Globus pallidus (tissue), 1 donor: Measurements from ENCODE around the gene HID1.
"Not testable (repeated sequence)": the region's sequence is repeated elsewhere in the genome, so short reads cannot be mapped to it uniquely, and the experiment has no call there.

Source experiments
- DNase-seq: peaks from one replicate; pipeline ENCODE4 v3.0.0-alpha.2; 2015; ENCODE audit warnings: low spot score

The HID1 gene

DNA sequence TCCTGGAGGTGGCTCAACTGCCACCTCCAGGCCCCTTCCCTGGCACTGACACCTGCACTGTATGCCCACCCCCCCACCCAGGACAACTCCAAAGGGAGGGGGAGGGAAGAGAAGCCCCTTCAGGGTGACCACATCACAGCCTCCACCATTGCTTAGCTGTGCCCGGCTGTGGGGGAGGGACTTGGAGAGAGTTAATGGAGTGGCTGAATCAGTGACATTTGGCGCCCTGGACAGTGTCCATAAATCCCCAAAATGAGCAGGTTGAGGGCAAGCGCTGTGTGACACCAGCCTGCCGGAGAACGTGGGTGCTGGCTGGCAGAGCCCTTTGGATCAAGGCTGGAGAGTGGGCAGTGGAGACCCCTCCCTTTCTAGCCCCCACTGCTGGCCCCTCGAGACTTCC is 50.4 kb downstream of the HID1 start:
- no peak for DNase-seq

GRCh38 chr17:74921769-74922168 is 50.8 kb downstream of the HID1 start:
- DNase-seq, result no peak

DNA sequence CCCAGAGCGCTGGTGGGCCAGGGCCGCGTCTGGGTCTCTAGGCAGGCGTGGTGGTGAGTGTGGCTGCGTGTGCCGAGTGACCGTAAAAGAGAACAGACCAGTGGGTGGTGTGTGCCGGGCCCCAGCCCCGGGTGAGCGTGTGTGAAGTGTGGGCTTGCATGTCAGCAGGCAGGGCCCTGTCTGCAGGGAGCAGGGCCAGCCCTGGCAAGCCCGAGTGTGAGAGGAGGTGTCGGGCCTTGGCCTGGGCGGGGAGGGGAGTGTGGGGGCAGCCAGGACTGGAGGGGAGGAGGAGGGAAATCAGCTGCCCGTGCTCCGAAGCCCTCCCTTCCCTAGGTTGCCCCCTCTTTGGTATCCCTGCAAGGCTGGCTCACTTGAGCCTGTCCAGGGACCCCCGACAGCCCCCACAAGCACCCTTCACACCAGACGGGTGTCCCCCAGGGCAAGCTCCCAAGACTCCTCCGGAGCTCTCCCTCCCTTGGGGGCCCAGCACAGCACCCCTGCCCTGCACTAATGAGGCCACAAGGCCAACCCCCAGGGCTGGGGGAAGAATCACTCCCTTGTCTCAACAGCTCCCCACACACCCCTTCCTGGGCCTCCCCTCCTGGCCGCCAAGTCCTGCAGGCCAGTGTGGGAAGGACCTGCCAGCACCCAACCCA is 51.4 kb downstream of the HID1 start:
- DNase-seq, result no peak

DNA sequence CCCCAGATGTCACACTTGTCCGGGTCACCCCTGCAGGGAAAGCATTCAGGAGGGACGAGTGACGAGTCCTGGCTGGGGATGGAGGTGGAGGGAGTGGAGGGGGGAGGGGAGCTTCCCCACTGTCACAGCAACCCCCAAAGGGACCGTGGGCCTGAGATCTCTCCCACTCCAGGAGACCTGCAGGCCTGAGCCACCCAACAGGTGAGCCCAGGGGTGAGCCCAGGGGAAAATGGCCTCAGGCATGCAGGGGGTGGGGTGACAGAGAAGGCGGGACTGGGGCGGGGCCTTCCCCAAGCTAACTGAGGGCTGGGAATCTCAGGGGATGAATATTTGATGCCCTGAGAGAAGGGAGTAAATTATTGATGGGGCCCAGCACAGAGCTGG is 51.9 kb downstream of the HID1 start:
- no peak for DNase-seq

DNA sequence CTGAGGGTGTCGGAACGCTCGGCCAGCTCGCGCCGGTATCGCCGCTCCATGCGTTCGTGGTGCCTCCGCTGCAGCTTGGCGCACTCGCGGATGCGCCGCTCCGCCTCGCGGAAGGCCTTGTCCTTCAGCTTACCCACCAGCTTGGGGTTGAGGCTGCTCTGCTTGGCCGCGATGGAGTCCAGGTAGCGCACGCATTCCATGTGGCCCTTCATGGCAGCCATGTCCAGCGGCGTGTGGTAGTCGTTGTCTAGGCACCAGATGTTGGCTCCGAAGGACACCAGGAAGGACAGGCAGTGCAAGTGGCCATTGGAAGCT is 52.3 kb downstream of the HID1 start:
- no peak for DNase-seq

- no peak for DNase-seq
Observed at GRCh38 chr17:74919440-74920305, 52.9 kb downstream of the HID1 start.

- no peak for DNase-seq
Observed at GRCh38 chr17:74918906-74919305, 53.7 kb downstream of the HID1 start.

DNA sequence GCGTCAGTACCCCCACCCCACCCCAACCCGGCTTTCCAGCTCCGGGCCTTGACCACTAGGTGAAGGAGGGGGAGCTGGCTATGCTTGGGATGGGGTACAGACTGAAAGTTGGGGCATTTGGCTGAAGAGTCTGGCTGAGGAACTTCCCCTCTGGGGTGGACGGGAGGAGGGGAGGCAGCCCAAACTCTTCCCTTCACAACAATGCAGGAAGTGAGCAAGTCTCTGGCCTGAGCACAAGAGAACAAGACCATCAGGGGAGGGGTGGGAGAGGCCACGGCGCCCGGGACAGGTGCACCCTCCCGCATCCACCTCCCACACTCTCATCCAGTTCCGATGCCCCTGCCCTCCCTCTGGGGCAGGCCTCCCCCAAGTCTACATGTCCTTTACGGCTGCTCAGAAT is 55.1 kb downstream of the HID1 start:
- peak; percentile 13 for DNase-seq

- DNase-seq, result no peak
Observed at GRCh38 chr17:74916851-74917199, 55.7 kb downstream of the HID1 start.

GRCh38 chr17:74916136-74916850 is 56.3 kb downstream of the HID1 start:
- no peak for DNase-seq

- not testable (repeated sequence) for DNase-seq
Observed at GRCh38 chr17:74911423-74911822, 61.1 kb downstream of the HID1 start.

GRCh38 chr17:74909097-74909496 is 63.5 kb downstream of the HID1 start:
- not testable (repeated sequence) for DNase-seq

- DNase-seq, result no peak
Observed at GRCh38 chr17:74907012-74907411, 65.5 kb downstream of the HID1 start.

DNA sequence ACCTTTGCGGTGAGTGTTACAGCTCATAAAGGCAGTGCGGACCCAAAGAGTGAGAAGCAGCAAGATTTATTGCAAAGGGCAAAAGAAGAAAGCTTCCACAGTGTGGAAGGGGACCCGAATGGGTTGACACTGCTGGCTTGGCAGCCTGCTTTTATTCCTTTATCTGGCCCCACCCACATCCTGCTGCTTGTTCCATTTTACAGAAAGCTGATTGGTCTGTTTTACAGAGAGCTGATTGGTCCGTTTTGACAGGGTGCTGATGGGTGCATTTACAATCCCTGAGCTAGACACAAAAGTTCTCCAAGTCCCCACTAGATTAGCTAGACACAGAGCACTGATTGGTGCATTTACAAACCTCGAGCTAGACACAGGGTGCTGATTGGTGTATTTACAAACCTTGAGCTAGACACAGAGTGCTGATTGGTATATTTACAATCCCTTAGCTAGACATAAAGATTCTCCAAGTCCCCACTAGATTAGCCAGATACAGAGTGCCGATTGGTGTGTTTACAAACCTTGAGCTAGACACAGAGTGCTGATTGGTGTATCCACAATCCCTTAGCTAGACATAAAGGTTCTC is 66.3 kb downstream of the HID1 start:
- DNase-seq, result not testable (repeated sequence)

- no peak for DNase-seq
Observed at GRCh38 chr17:74904687-74905409, 67.7 kb downstream of the HID1 start.

- DNase-seq, result no peak
Observed at GRCh38 chr17:74903671-74904070, 68.9 kb downstream of the HID1 start.

DNA sequence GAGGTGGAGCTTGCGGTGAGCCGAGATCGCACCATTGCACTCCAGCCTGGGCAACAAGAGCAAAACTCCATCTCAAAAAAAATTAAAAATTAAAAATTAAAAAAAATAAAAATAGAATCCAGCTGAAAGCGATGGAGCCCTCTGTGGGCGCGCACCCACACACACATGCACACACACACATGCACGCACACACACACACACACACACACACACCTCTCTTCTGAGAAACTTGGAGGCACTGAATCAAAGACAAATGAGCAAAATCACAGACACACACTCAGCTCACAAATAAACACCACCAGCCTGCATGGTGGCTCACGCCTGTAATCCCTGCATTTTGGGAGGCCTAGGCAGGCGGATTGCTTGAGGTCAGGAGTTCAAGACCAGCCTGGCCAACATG is 69.5 kb downstream of the HID1 start:
- DNase-seq, result no peak

- DNase-seq, result no peak
Observed at GRCh38 chr17:74901353-74902135, 71.0 kb downstream of the HID1 start.
